HepG2 (cell line): ENCODE data around the gene OVCA2. TPM values are rescaled to one million over a fixed set of nuclear protein-coding genes. Genes with fewer than 3 reads are reported as not detected.

Source experiments
- CREB1 ChIP-seq, 2 experiments: fragments of 450-650 bp in 1 of 2; IDR thresholded peaks; 2 replicates each; pipeline ENCODE4 v1.6.1; 2016 to 2017; ENCODE audit warnings: control low read depth in 1 of 2, mild to moderate bottlenecking in 1 of 2, missing compliant biosample characterization in 1 of 2, missing genetic modification characterization in 1 of 2
- ETV5 ChIP-seq: IDR thresholded peaks from 2 replicates; pipeline ENCODE4 v1.6.1; 2018; ENCODE audit warnings: missing biosample characterization, missing genetic modification reagents, inconsistent platforms, borderline replicate concordance
- FLYWCH1 ChIP-seq: sonication (generic); formaldehyde crosslinking; IDR thresholded peaks from 2 replicates; pipeline ENCODE4 v1.8.1; 2023; ENCODE audit warnings: mild to moderate bottlenecking, missing genetic modification reagents
- FOXK1 ChIP-seq: sonication (generic); formaldehyde crosslinking; IDR thresholded peaks from 2 replicates; pipeline ENCODE4 v1.4.0; 2020; ENCODE audit warnings: low read depth, missing genetic modification reagents, borderline replicate concordance
- FOXO1 ChIP-seq: sonication (generic); formaldehyde crosslinking; IDR thresholded peaks from 2 replicates; pipeline ENCODE4 v1.4.0; 2020; ENCODE audit warnings: missing genetic modification reagents
- GTF3A ChIP-seq: sonication (generic); formaldehyde crosslinking; conservative IDR thresholded peaks from 2 replicates; pipeline ENCODE4 v1.4.0; 2020; ENCODE audit warnings: mild to moderate bottlenecking, missing genetic modification reagents
- GZF1 ChIP-seq: sonication (generic); formaldehyde crosslinking; IDR thresholded peaks from 2 replicates; pipeline ENCODE4 v1.5.1; 2020; ENCODE audit warnings: mild to moderate bottlenecking, missing genetic modification reagents
- HMG20B ChIP-seq: conservative IDR thresholded peaks from 2 replicates; pipeline ENCODE4 v1.6.1; 2016; ENCODE audit warnings: missing genetic modification reagents, missing compliant biosample characterization
- HNRNPH1 ChIP-seq: fragments of 200-400 bp; formaldehyde crosslinking; optimal IDR thresholded peaks from 2 replicates; pipeline ENCODE3; 2017; ENCODE audit warnings: mild to moderate bottlenecking, low read depth, low read length
- ISX ChIP-seq: sonication (generic); formaldehyde crosslinking; conservative IDR thresholded peaks from 2 replicates; pipeline ENCODE4 v1.5.0; 2020; ENCODE audit warnings: missing genetic modification reagents
- KDM5B ChIP-seq: sonication (generic); formaldehyde crosslinking; IDR thresholded peaks from 2 replicates; pipeline ENCODE4 v1.4.0; 2020; ENCODE audit warnings: missing genetic modification reagents, mild to moderate bottlenecking, borderline replicate concordance
- LCORL ChIP-seq, 2 experiments: fragments of 450-650 bp in 1 of 2; sonication (generic) in 1 of 2; formaldehyde crosslinking in 1 of 2; IDR thresholded peaks; 2 replicates each; pipeline versions ENCODE4 v1.5.0 to v1.6.1; 2017 to 2020; ENCODE audit warnings: antibody characterized with exemption in 1 of 2, missing genetic modification reagents in 1 of 2
- PCBP2 ChIP-seq: fragments of 200-400 bp; formaldehyde crosslinking; optimal IDR thresholded peaks from 2 replicates; pipeline ENCODE3; 2018; ENCODE audit warnings: low read length, low read depth; ENCODE audit not compliant: poor library complexity, severe bottlenecking
- SALL1 ChIP-seq: sonication (generic); formaldehyde crosslinking; IDR thresholded peaks from 2 replicates; pipeline ENCODE4 v1.8.0; 2022; ENCODE audit warnings: mild to moderate bottlenecking, missing genetic modification reagents
- SUZ12 ChIP-seq: fragments of 150-350 bp; IDR thresholded peaks from 2 replicates; pipeline ENCODE4 v1.6.1; 2014; ENCODE audit warnings: low read depth, low read length
- WIZ ChIP-seq: sonication (generic); formaldehyde crosslinking; IDR thresholded peaks from 2 replicates; pipeline ENCODE4 v1.5.1; 2020; ENCODE audit warnings: mild to moderate bottlenecking, missing genetic modification reagents
- ZC3H13 ChIP-seq: sonication (generic); formaldehyde crosslinking; IDR thresholded peaks from 2 replicates; pipeline ENCODE4 v1.8.1; 2023; ENCODE audit warnings: mild to moderate bottlenecking, missing genetic modification reagents, moderate library complexity
- ZFP36L1 ChIP-seq: sonication (generic); formaldehyde crosslinking; IDR thresholded peaks from 2 replicates; pipeline ENCODE4 v1.8.0; 2022; ENCODE audit warnings: mild to moderate bottlenecking, missing genetic modification reagents, moderate library complexity
- ZFX ChIP-seq: sonication (generic); formaldehyde crosslinking; IDR thresholded peaks from 2 replicates; pipeline ENCODE4 v1.4.0; 2020; ENCODE audit warnings: mild to moderate bottlenecking, low read depth, missing genetic modification reagents, moderate library complexity
- ZMYM2 ChIP-seq: sonication (generic); formaldehyde crosslinking; IDR thresholded peaks from 2 replicates; pipeline ENCODE4 v1.8.0; 2022; ENCODE audit warnings: mild to moderate bottlenecking, missing genetic modification reagents
- ZNF230 ChIP-seq: sonication (generic); formaldehyde crosslinking; IDR thresholded peaks from 2 replicates; pipeline ENCODE4 v1.4.0; 2020; ENCODE audit warnings: mild to moderate bottlenecking, missing genetic modification reagents
- ZNF460 ChIP-seq: sonication (generic); formaldehyde crosslinking; IDR thresholded peaks from 2 replicates; pipeline ENCODE4 v1.5.1; 2020; ENCODE audit warnings: missing genetic modification reagents, mild to moderate bottlenecking, borderline replicate concordance
- ZNF574 ChIP-seq: sonication (generic); formaldehyde crosslinking; IDR thresholded peaks from 2 replicates; pipeline ENCODE4 v1.4.0; 2020; ENCODE audit warnings: missing genetic modification reagents
- ZNF589 ChIP-seq: sonication (generic); formaldehyde crosslinking; conservative IDR thresholded peaks from 2 replicates; pipeline ENCODE4 v1.8.0; 2022; ENCODE audit warnings: mild to moderate bottlenecking, moderate library complexity, missing genetic modification reagents
- ZNF703 ChIP-seq: sonication (generic); formaldehyde crosslinking; IDR thresholded peaks from 2 replicates; pipeline ENCODE4 v1.5.1; 2020; ENCODE audit warnings: missing genetic modification reagents, mild to moderate bottlenecking, moderate library complexity, borderline replicate concordance
- ZZZ3 ChIP-seq: sonication (generic); formaldehyde crosslinking; IDR thresholded peaks from 2 replicates; pipeline ENCODE4 v1.4.0; 2020; ENCODE audit warnings: missing genetic modification reagents, mild to moderate bottlenecking, borderline replicate concordance
- polyA plus RNA-seq, 8 experiments: library from polyadenylated mRNA; depleted of rRNA in 3 of 8; stranded (reverse) in 7 of 8; unstranded in 1 of 8; fragments of >200 nt; fragmentation: Illumina TruSeq in 4 of 8; extraction: Trizol in 4 of 8; gene quantifications; 2 replicates each; pipeline versions ENCODE4 v1.2.1 to v1.2.3, GENCODE V29; 2011 to 2016; ENCODE audit warnings: low read depth in 4 of 8, missing spikeins in 1 of 8, mixed read lengths in 1 of 8; ENCODE audit not compliant: insufficient read depth in 1 of 8
- total RNA-seq, 5 experiments: library from RNA; depleted of rRNA; stranded (reverse); fragments of >200 nt; fragmentation: Illumina TruSeq; extraction: Trizol; gene quantifications; 2 replicates each; pipeline ENCODE4 v1.2.3, GENCODE V29; 2016; ENCODE audit warnings: low read depth in 1 of 5
- TF ChIP-seq, protein P1 (sequence below): sonication (generic); formaldehyde crosslinking; IDR thresholded peaks from 2 replicates; pipeline ENCODE4 v1.5.0; 2020; ENCODE audit warnings: missing genetic modification reagents

The OVCA2 gene
- total and polyA plus RNA-seq, 2 of the 13 experiments (the other 11 are each of a cell fraction or from before 2014, with no cell fraction given): 23.7 to 28.2 TPM

DNA sequence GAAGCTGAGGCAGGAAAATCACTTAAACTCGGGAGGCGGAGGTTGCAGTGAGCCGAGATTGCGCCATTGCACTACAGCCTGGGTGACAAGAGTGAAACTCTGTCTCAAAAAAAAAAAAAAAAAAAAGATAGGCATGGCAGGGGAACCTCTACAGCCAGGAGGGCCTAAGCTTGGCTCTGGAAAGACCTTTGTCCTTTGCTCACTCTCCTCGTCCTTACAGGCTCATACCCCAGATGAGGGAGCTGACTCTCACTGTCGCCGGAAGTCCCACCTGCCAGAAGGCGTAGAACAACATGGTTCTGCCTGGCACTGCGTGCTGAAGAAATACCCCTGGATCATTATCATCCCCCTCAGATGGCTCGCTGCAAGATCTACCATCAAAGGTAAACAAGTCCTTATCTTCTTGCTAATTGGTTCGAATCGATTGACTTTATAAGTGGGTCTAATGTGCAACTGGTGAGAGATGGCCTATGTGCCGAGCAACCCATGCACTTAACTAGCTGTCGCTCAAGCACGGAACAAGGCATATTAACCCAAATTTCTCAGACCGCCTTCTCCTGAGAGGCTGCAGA lies 46.4 kb upstream of the OVCA2 start (continued):
- TF ChIP-seq FLYWCH1 (CRISPR knock-in tag): no peak
- TF ChIP-seq ZNF230 (CRISPR knock-in tag): 0 out of 2 replicates have a peak, but pooled peaks have one; percentile 60
- TF ChIP-seq SUZ12: no peak
- TF ChIP-seq ZNF574 (CRISPR knock-in tag): peak; percentile 13; the same call in 1 of the 2 replicates
- no peak for TF ChIP-seq LCORL (IDR thresholded peaks at IDR 0.05)
- TF ChIP-seq LCORL (CRISPR knock-in tag; IDR thresholded peaks at IDR 0.05): peak; percentile 60
- peak; percentile 71 for TF ChIP-seq ZFX (CRISPR knock-in tag)
- no peak; the same call in 1 of the 2 replicates for TF ChIP-seq ZNF460 (CRISPR knock-in tag)
- TF ChIP-seq ZMYM2 (CRISPR knock-in tag): peak; percentile 50; the same call in 1 of the 2 replicates
- TF ChIP-seq KDM5B: peak; percentile 41; the same call in 1 of the 2 replicates
- no peak for TF ChIP-seq ZZZ3 (CRISPR knock-in tag)
- TF ChIP-seq GTF3A (CRISPR knock-in tag): no peak
- TF ChIP-seq ETV5 (CRISPR knock-in tag): peak; percentile 50; the same call in 1 of the 2 replicates
- no peak for TF ChIP-seq GZF1 (CRISPR knock-in tag)
- no peak for TF ChIP-seq ISX (CRISPR knock-in tag)
- 0 out of 2 replicates have a peak, but pooled peaks have one; percentile 6 for TF ChIP-seq FOXO1 (CRISPR knock-in tag)
- TF ChIP-seq WIZ (CRISPR knock-in tag): no peak
- TF ChIP-seq, protein P1, sequence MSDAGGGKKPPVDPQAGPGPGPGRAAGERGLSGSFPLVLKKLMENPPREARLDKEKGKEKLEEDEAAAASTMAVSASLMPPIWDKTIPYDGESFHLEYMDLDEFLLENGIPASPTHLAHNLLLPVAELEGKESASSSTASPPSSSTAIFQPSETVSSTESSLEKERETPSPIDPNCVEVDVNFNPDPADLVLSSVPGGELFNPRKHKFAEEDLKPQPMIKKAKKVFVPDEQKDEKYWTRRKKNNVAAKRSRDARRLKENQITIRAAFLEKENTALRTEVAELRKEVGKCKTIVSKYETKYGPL: no peak
- peak; percentile 49; the same call in 1 of the 2 replicates for TF ChIP-seq SALL1
- no peak for TF ChIP-seq PCBP2
- no peak for TF ChIP-seq HNRNPH1
- no peak for TF ChIP-seq ZFP36L1 (CRISPR knock-in tag)
- 0 out of 2 replicates have a peak, but pooled peaks have one; percentile 44 for TF ChIP-seq HMG20B (CRISPR knock-in tag)
- TF ChIP-seq ZNF703 (CRISPR knock-in tag): no peak
- no peak for TF ChIP-seq ZC3H13 (CRISPR knock-in tag)
- TF ChIP-seq FOXK1 (CRISPR knock-in tag): peak; percentile 27; the same call in 1 of the 2 replicates
- TF ChIP-seq CREB1 (IDR thresholded peaks at IDR 0.05): no peak
- TF ChIP-seq CREB1 (CRISPR knock-in tag; IDR thresholded peaks at IDR 0.05): no peak
- TF ChIP-seq ZNF589 (CRISPR knock-in tag): no peak
